ENCODE data around the gene BICC1.

- TF ChIP-seq POLR2A (IDR thresholded peaks at IDR 0.05) (no peak), CTCF (IDR thresholded peaks at IDR 0.05) (no peak)
These were observed 321.3 kb downstream of the BICC1 start for GRCh38 chr10:58833771-58834561.
